ENCODE measurements around the gene PBX4.

DNA sequence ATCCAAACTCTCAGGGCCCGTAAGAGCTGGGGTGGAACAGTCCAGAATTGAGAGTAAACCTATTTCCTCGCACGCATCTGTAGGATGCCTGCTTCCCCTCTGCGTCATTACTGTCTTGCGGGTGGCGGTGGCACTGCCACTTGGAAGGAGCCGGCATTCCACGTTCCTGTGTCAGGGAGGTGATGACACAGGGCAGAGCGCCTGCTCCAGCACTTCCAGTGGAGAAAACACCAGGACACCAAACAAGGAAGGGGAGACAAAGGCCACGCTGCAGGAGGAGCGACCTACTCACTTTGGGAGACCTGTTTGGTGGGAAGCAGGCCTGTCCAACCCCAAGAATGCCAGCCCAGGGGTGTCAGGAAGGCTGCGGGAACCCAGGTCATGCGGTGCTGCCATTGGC, 37.1 kb downstream of the PBX4 start:
- TF ChIP-seq, protein P1, sequence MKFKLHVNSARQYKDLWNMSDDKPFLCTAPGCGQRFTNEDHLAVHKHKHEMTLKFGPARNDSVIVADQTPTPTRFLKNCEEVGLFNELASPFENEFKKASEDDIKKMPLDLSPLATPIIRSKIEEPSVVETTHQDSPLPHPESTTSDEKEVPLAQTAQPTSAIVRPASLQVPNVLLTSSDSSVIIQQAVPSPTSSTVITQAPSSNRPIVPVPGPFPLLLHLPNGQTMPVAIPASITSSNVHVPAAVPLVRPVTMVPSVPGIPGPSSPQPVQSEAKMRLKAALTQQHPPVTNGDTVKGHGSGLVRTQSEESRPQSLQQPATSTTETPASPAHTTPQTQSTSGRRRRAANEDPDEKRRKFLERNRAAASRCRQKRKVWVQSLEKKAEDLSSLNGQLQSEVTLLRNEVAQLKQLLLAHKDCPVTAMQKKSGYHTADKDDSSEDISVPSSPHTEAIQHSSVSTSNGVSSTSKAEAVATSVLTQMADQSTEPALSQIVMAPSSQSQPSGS (tag by site-specific recombination; IDR thresholded peaks at IDR 0.05; ENCODE audit: low read depth): no peak
- TF ChIP-seq YY1 (tag by site-specific recombination; IDR thresholded peaks at IDR 0.05): no peak
- no peak for TF ChIP-seq CTCF (tag by site-specific recombination; IDR thresholded peaks at IDR 0.05)
- no peak for TF ChIP-seq OSR2 (tag by site-specific recombination; IDR thresholded peaks at IDR 0.05)
- no peak for TF ChIP-seq ZNF24 (tag by site-specific recombination; IDR thresholded peaks at IDR 0.05)
- no peak for TF ChIP-seq ZNF792 (tag by site-specific recombination; IDR thresholded peaks at IDR 0.05)
- no peak for TF ChIP-seq ZNF239 (tag by site-specific recombination; IDR thresholded peaks at IDR 0.05)
- TF ChIP-seq ZNF19 (tag by site-specific recombination; IDR thresholded peaks at IDR 0.05; ENCODE audit: low read depth): no peak
- TF ChIP-seq, protein P2, sequence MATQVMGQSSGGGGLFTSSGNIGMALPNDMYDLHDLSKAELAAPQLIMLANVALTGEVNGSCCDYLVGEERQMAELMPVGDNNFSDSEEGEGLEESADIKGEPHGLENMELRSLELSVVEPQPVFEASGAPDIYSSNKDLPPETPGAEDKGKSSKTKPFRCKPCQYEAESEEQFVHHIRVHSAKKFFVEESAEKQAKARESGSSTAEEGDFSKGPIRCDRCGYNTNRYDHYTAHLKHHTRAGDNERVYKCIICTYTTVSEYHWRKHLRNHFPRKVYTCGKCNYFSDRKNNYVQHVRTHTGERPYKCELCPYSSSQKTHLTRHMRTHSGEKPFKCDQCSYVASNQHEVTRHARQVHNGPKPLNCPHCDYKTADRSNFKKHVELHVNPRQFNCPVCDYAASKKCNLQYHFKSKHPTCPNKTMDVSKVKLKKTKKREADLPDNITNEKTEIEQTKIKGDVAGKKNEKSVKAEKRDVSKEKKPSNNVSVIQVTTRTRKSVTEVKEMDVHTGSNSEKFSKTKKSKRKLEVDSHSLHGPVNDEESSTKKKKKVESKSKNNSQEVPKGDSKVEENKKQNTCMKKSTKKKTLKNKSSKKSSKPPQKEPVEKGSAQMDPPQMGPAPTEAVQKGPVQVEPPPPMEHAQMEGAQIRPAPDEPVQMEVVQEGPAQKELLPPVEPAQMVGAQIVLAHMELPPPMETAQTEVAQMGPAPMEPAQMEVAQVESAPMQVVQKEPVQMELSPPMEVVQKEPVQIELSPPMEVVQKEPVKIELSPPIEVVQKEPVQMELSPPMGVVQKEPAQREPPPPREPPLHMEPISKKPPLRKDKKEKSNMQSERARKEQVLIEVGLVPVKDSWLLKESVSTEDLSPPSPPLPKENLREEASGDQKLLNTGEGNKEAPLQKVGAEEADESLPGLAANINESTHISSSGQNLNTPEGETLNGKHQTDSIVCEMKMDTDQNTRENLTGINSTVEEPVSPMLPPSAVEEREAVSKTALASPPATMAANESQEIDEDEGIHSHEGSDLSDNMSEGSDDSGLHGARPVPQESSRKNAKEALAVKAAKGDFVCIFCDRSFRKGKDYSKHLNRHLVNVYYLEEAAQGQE (tag by site-specific recombination; IDR thresholded peaks at IDR 0.05): no peak
- TF ChIP-seq ZNF324 (tag by site-specific recombination; IDR thresholded peaks at IDR 0.05): no peak
- TF ChIP-seq ZNF510 (tag by site-specific recombination; IDR thresholded peaks at IDR 0.05; ENCODE audit: insufficient replicate concordance): no peak
- no peak for TF ChIP-seq ZNF426 (tag by site-specific recombination; IDR thresholded peaks at IDR 0.05)
- TF ChIP-seq MYNN (tag by site-specific recombination; IDR thresholded peaks at IDR 0.05; ENCODE audit: borderline replicate concordance): no peak
